Measurements from ENCODE around the gene LCE3D. TPM values are rescaled to one million over a fixed set of nuclear protein-coding genes. Genes with fewer than 3 reads are reported as not detected.

LCE3D gene, protein sequence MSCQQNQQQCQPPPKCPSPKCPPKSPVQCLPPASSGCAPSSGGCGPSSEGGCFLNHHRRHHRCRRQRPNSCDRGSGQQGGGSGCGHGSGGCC
- not detected for total RNA-seq

GRCh38 chr1:152580433-152580832 is at the start of gene LCE3D:
LCE3D (minus strand) TSS chr1:152580516; CDS start chr1:152579936, 580 bp downstream.
- TF ChIP-seq, protein P1, sequence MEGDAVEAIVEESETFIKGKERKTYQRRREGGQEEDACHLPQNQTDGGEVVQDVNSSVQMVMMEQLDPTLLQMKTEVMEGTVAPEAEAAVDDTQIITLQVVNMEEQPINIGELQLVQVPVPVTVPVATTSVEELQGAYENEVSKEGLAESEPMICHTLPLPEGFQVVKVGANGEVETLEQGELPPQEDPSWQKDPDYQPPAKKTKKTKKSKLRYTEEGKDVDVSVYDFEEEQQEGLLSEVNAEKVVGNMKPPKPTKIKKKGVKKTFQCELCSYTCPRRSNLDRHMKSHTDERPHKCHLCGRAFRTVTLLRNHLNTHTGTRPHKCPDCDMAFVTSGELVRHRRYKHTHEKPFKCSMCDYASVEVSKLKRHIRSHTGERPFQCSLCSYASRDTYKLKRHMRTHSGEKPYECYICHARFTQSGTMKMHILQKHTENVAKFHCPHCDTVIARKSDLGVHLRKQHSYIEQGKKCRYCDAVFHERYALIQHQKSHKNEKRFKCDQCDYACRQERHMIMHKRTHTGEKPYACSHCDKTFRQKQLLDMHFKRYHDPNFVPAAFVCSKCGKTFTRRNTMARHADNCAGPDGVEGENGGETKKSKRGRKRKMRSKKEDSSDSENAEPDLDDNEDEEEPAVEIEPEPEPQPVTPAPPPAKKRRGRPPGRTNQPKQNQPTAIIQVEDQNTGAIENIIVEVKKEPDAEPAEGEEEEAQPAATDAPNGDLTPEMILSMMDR (IDR thresholded peaks at IDR 0.05), result no peak
- no peak for DNase-seq (ENCODE audit: low spot score)

DNA sequence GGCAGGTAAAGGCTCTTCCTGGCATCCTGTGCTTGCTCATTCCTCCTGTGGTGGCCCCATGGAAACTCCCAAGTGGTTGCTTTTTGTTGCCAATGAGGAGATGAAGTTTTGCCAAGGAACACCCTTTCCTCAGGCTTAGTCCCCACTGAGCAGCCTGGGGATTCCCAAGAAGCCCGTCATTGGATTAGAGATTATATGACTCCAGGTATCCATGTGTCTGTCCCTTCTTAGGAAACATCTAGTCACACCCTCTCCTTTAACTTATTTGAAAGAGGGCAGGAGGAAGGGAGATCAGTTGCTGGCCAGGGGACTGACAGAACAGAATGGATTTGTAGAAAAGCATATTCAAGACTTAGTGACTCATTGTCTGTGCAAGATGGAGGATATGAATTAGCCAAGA is 46.4 kb upstream of the LCE3D start:
- H3K9me3 ChIP-seq, result no peaks in the 10 kb centered on the region
- H3K27me3 ChIP-seq, result no peaks in the 10 kb centered on the region
- no peak overlapping the region for H3K27ac ChIP-seq
- no peaks in the 10 kb centered on the region for H3K4me1 ChIP-seq
- H3K36me3 ChIP-seq, result no peaks in the 10 kb centered on the region
- no peak for DNase-seq (ENCODE audit: low spot score)
- H3K4me3 ChIP-seq, result no peak overlapping the region
- TF ChIP-seq, protein P1 (IDR thresholded peaks at IDR 0.05), result no peak

More at GRCh38 chr1:152580433-152580832, at the start of gene LCE3D:
- Histone ChIP-seq H3K27ac (no peak within 1 kb of the TSS), H3K27me3 (no peaks in the 10 kb centered on the region), H3K36me3 (no peaks in the 10 kb centered on the region), H3K4me3 (no peak within 1 kb of the TSS), H3K9me3 (no peaks in the 10 kb centered on the region), H3K4me1 (no peaks in the 10 kb centered on the region)

DNA sequence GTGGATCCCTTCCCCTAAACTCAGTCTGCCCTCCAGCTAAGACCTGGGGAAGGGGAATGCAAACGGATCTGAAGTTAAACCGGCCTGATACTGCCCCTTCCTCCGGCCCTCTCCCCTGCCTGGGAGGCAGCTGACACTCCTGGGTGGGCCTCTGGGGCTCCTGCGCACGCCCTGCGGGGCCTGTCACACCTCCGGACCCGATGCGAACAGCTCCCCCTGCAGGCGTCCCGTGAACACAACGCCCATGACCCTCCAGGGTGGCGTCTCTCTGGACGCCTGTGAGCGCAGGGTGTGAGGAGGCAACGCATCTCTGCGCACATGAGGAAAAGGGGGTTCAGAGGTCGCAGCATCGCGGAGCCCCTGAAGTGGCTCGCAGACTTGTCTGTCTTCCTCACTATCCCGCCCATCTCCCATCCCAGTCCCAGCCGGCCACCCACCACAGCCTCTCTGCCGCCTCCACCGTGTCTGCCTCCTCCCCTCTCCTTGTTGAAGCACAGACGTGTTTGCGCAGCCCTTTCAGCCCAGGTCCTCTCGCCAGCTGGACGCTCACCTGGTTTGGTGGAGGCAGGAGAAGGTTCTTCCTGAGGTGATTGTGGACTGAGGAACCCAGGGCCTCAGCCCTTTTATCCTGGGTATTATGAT is 43.0 kb upstream of the LCE3D start:
- H3K27ac ChIP-seq, result no peak overlapping the region
- no peaks in the 10 kb centered on the region for H3K27me3 ChIP-seq
- H3K4me3 ChIP-seq, result no peak overlapping the region
- H3K36me3 ChIP-seq, result no peaks in the 10 kb centered on the region
- no peak for DNase-seq (ENCODE audit: low spot score)
- peaks cover 0 to 16% of the 10 kb centered on the region in 2 donors for H3K9me3 ChIP-seq
- H3K4me1 ChIP-seq, result no peaks in the 10 kb centered on the region
- TF ChIP-seq, protein P1 (IDR thresholded peaks at IDR 0.05), result no peak

DNA sequence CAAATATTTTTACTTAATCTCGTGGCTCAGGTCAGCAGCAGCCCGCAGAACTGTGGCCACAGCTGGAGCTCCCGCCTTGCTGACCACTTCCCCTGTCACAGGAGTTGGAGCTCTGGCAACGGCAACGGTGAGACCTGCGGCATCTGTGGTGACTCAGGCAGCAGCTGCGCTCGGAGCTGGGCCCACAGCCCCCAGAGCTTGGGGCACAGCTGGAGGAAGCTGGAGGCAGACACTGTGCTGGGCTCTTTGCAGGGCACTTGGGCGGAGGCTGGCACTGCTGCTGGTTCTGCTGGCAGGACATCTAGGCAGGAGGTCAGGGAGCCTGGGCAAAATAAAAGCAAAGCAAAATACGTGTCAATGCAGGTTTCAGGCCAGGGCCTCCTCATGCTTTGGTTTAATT is 42.5 kb upstream of the LCE3D start, which contains the start of gene LCE3A:
LCE3A (minus strand) TSS at position 301 of the 400 bp plus-strand sequence; CDS start at position 301, 0 bp downstream.
- no peak for DNase-seq (ENCODE audit: low spot score)
- Histone ChIP-seq H3K27me3 (no peaks in the 10 kb centered on the region), H3K27ac (no peak within 1 kb of the TSS), H3K9me3 (peaks cover 0 to 19% of the 10 kb centered on the region in 2 donors), H3K36me3 (no peaks in the 10 kb centered on the region), H3K4me1 (no peaks in the 10 kb centered on the region), H3K4me3 (no peak within 1 kb of the TSS)
- TF ChIP-seq, protein P1 (IDR thresholded peaks at IDR 0.05), result no peak

- Histone ChIP-seq H3K4me3 (no peak overlapping the region), H3K36me3 (no peaks in the 10 kb centered on the region), H3K4me1 (no peaks in the 10 kb centered on the region), H3K27me3 (no peaks in the 10 kb centered on the region), H3K27ac (no peak overlapping the region), H3K9me3 (peaks cover 0 to 25% of the 10 kb centered on the region in 2 donors)
- no peak for DNase-seq (ENCODE audit: low spot score)
- TF ChIP-seq, protein P1 (IDR thresholded peaks at IDR 0.05), result no peak
These were observed 41.7 kb upstream of the LCE3D start for GRCh38 chr1:152621993-152622392.
